GM18907 (cell line): Measurements from ENCODE around the gene CCDC102B.
"Not testable (repeated sequence)": the region's sequence is repeated elsewhere in the genome, so short reads cannot be mapped to it uniquely, and the experiment has no call there.

Source experiments
- ATAC-seq: cut with Tn5 transposase; IDR thresholded peaks from one replicate; pipeline ENCODE4 v1.9.1; 2021; ENCODE audit warnings: mild to moderate bottlenecking, moderate library complexity; ENCODE audit not compliant: unreplicated experiment

CCDC102B gene

GRCh38 chr18:68965817-68966216 lies 167.9 kb downstream of the CCDC102B start:
- ATAC-seq: no peak

- no peak for ATAC-seq
These were observed 171.1 kb downstream of the CCDC102B start for GRCh38 chr18:68969027-68969426.

- no peak for ATAC-seq
These were observed 174.3 kb downstream of the CCDC102B start for GRCh38 chr18:68972176-68972575.

GRCh38 chr18:68979737-68980136 lies 181.9 kb downstream of the CCDC102B start:
- no peak for ATAC-seq

GRCh38 chr18:68983126-68983525 lies 185.2 kb downstream of the CCDC102B start:
- no peak for ATAC-seq

- ATAC-seq: no peak
These were observed 186.5 kb downstream of the CCDC102B start for GRCh38 chr18:68984342-68984741.

- ATAC-seq: peak; percentile 97
These were observed 187.4 kb downstream of the CCDC102B start for GRCh38 chr18:68985172-68985820.

- no peak for ATAC-seq
These were observed 193.4 kb downstream of the CCDC102B start for GRCh38 chr18:68991286-68991685.

GRCh38 chr18:68992719-68993482 lies 195.0 kb downstream of the CCDC102B start:
- ATAC-seq: peak; percentile 67

- ATAC-seq: no peak
These were observed 197.8 kb downstream of the CCDC102B start for GRCh38 chr18:68995675-68996074.

GRCh38 chr18:68997845-68998244 lies 200.0 kb downstream of the CCDC102B start:
- ATAC-seq: no peak

- ATAC-seq: no peak
These were observed 202.5 kb downstream of the CCDC102B start for GRCh38 chr18:69000366-69000765.

GRCh38 chr18:69002233-69002632 lies 204.4 kb downstream of the CCDC102B start:
- no peak for ATAC-seq

- not testable (repeated sequence) for ATAC-seq
These were observed 208.3 kb downstream of the CCDC102B start for GRCh38 chr18:69006212-69006611.

- no peak for ATAC-seq
These were observed 210.7 kb downstream of the CCDC102B start for GRCh38 chr18:69008538-69008937.

GRCh38 chr18:69021211-69021805 lies 223.4 kb downstream of the CCDC102B start:
- no peak for ATAC-seq

GRCh38 chr18:69022426-69022825 lies 224.5 kb downstream of the CCDC102B start:
- no peak for ATAC-seq

GRCh38 chr18:69031571-69031970 lies 233.7 kb downstream of the CCDC102B start:
- ATAC-seq: no peak

GRCh38 chr18:69032009-69032408 lies 234.1 kb downstream of the CCDC102B start:
- ATAC-seq: no peak

GRCh38 chr18:69035756-69036155 lies 237.9 kb downstream of the CCDC102B start:
- ATAC-seq: no peak

GRCh38 chr18:69044215-69044614 lies 246.3 kb downstream of the CCDC102B start:
- ATAC-seq: no peak

- no peak for ATAC-seq
These were observed 266.2 kb downstream of the CCDC102B start for GRCh38 chr18:69064063-69064462.
